Endothelial cell of umbilical vein (primary cell): ENCODE results near the gene PLCB4. TPM values are rescaled to one million over a fixed set of nuclear protein-coding genes. Genes with fewer than 3 reads are reported as not detected.

Source experiments
- BruUV-seq: library from RNA; stranded (reverse); fragments of 400-500 nt; replicated peaks from 2 replicates; lab custom pipeline; 2021; lab: Mats Ljungman, UMichigan
- CTCF ChIA-PET: fragments of 300-600, 350-600 bp; sonication (Branson Sonifier 250); formaldehyde crosslinking; loops from one replicate; lab custom pipeline; 2021; ENCODE audit warnings: antibody characterized with exemption, inconsistent platforms; lab: Charles Lee
- POLR2A ChIA-PET: fragments of 300-600, 350-600 bp; sonication (Branson Sonifier 250); formaldehyde crosslinking; loops from one replicate; lab custom pipeline; 2021; ENCODE audit warnings: antibody characterized with exemption, inconsistent platforms; lab: Charles Lee
- DNase-seq: peaks from one replicate; pipeline ENCODE4 v3.0.0-alpha.2; 2011; ENCODE audit warnings: low read depth, low spot score
- FAIRE-seq: peaks from 2 replicates; lab custom pipeline; 2011; peaks lifted over from hg19 to GRCh38; lab: Jason Lieb, UNC
- H2AFZ ChIP-seq: 2 replicates; pipeline ENCODE4 v1.6.0; 2012; ENCODE audit warnings: low read depth, low read length, control low read depth, inconsistent platforms
- H3K27ac ChIP-seq: 2 replicates; pipeline ENCODE4 v1.5.1; 2011; ENCODE audit warnings: low read depth, mild to moderate bottlenecking, control low read depth, low read length, moderate library complexity; ENCODE audit not compliant: insufficient read depth
- H3K27me3 ChIP-seq, 2 experiments: 2 replicates each; pipeline versions ENCODE4 v1.6.0 to v1.6.1; 2011; ENCODE audit warnings: low read length in 2 of 2, mixed read lengths in 1 of 2; ENCODE audit not compliant: control insufficient read depth in 2 of 2, insufficient read depth in 2 of 2
- H3K36me3 ChIP-seq, 2 experiments: 2 replicates in 1 of 2; 3 replicates in 1 of 2; pipeline ENCODE4 v1.5.1; 2011; ENCODE audit warnings: low read length in 2 of 2, mild to moderate bottlenecking in 1 of 2, moderate library complexity in 1 of 2; ENCODE audit not compliant: control insufficient read depth in 2 of 2, insufficient read depth in 2 of 2; ENCODE audit errors: extremely low read depth in 1 of 2
- H3K4me1 ChIP-seq: 3 replicates; pipeline ENCODE4 v1.5.1; 2011; ENCODE audit warnings: mild to moderate bottlenecking, low read length; ENCODE audit not compliant: control insufficient read depth, insufficient read depth; ENCODE audit errors: extremely low read depth
- H3K4me2 ChIP-seq: 2 replicates; pipeline ENCODE4 v1.6.1; 2011; ENCODE audit warnings: low read length, control low read depth, mixed read lengths; ENCODE audit not compliant: insufficient read depth
- H3K4me3 ChIP-seq, 3 experiments: fragments of 200-600 bp in 1 of 3; sonication (generic), shearing (Covaris generic) in 1 of 3; replicated peaks in 1 of 3; 2 replicates each; pipeline ENCODE4 v1.5.1; 2011 to 2016; ENCODE audit warnings: control low read depth in 3 of 3, low read length in 3 of 3, mild to moderate bottlenecking in 2 of 3, inconsistent platforms in 1 of 3, low read depth in 1 of 3, moderate library complexity in 1 of 3; ENCODE audit not compliant: insufficient read depth in 1 of 3
- H3K79me2 ChIP-seq: 2 replicates; pipeline ENCODE4 v1.6.0; 2012; ENCODE audit warnings: low read length, inconsistent platforms; ENCODE audit not compliant: control insufficient read depth, insufficient read depth
- H3K9ac ChIP-seq: replicated peaks from 2 replicates; pipeline ENCODE3; 2011; ENCODE audit warnings: low read length, control low read depth; ENCODE audit not compliant: insufficient read depth; ENCODE audit errors: extremely low read depth
- H3K9me1 ChIP-seq: replicated peaks from 3 replicates; pipeline ENCODE4 v1.6.0; 2011; ENCODE audit warnings: mild to moderate bottlenecking, low read length; ENCODE audit not compliant: control insufficient read depth, insufficient read depth; ENCODE audit errors: extremely low read depth
- H3K9me3 ChIP-seq: replicated peaks from 2 replicates; pipeline ENCODE4 v1.5.1; 2012; ENCODE audit warnings: low read length, inconsistent platforms; ENCODE audit not compliant: control insufficient read depth, insufficient read depth
- H4K20me1 ChIP-seq: replicated peaks from 2 replicates; pipeline ENCODE3; 2011; ENCODE audit warnings: mild to moderate bottlenecking, low read length; ENCODE audit not compliant: control insufficient read depth, insufficient read depth; ENCODE audit errors: extremely low read depth
- EZH2 ChIP-seq: IDR thresholded peaks from 2 replicates; pipeline ENCODE4 v1.6.1; 2012; ENCODE audit warnings: borderline replicate concordance, low read depth, mild to moderate bottlenecking, moderate library complexity, low read length, inconsistent platforms; ENCODE audit not compliant: severe bottlenecking
- FOS ChIP-seq: IDR thresholded peaks from 2 replicates; pipeline ENCODE4 v1.6.1; 2011; ENCODE audit warnings: mild to moderate bottlenecking, low read length, moderate library complexity, borderline replicate concordance; ENCODE audit not compliant: insufficient read depth
- GATA2 ChIP-seq: IDR thresholded peaks from 2 replicates; pipeline ENCODE4 v1.7.0; 2011; ENCODE audit warnings: low read depth, mild to moderate bottlenecking, moderate library complexity, mixed read lengths, low read length; ENCODE audit not compliant: insufficient read length, insufficient read depth
- JUN ChIP-seq: IDR thresholded peaks from 2 replicates; pipeline ENCODE4 v1.6.1; 2011; ENCODE audit warnings: borderline replicate concordance, low read depth; ENCODE audit not compliant: insufficient read length, insufficient read depth
- MYC ChIP-seq: IDR thresholded peaks from one replicate; pipeline ENCODE4 v1.6.1; 2011; ENCODE audit warnings: mild to moderate bottlenecking, low read depth, low read length
- POLR2A ChIP-seq: IDR thresholded peaks from 2 replicates; pipeline ENCODE4 v1.6.1; 2012; ENCODE audit warnings: low read depth, mild to moderate bottlenecking, control low read depth, low read length
- POLR2AphosphoS5 ChIP-seq: IDR thresholded peaks from 2 replicates; pipeline ENCODE4 v1.6.1; 2012; ENCODE audit warnings: low read depth, mild to moderate bottlenecking, control low read depth, low read length, moderate library complexity; ENCODE audit not compliant: insufficient read depth
- dilution Hi-C: fragments of 300-500 bp; cut with MboI; formaldehyde crosslinking; loops from one replicate; pipeline ENCODE4 v1.15.0; 2019; ENCODE audit warnings: low sequenced_read_pairs; ENCODE audit not compliant: extremely low pct_ligation_motif_present
- intact Hi-C: fragments of 100-400 bp; cut with micrococcal nuclease; formaldehyde crosslinking; loops from one replicate; pipeline ENCODE4 v1.10.0; 2022
- polyA plus RNA-seq, 4 experiments: library from polyadenylated mRNA; depleted of rRNA in 3 of 4; stranded (reverse) in 3 of 4; unstranded in 1 of 4; fragments of >200 nt; gene quantifications; 2 replicates each; pipeline versions ENCODE4 v1.2.1 to v1.2.3, GENCODE V29; 2011 to 2012; ENCODE audit warnings: missing spikeins in 1 of 4
- total RNA-seq: library from RNA; stranded (reverse); gene quantifications from 2 replicates; pipeline ENCODE4 v1.2.3, GENCODE V29; 2021
- TF ChIP-seq, protein P1 (sequence below), 2 donors: IDR thresholded peaks; 1 replicate in 1 of 2; 2 replicates in 1 of 2; pipeline ENCODE4 v1.5.1; 2011; ENCODE audit warnings: low read length in 2 of 2, mild to moderate bottlenecking in 2 of 2, moderate library complexity in 2 of 2, control low read depth in 1 of 2, inconsistent platforms in 1 of 2, low read depth in 1 of 2; ENCODE audit not compliant: insufficient read depth in 1 of 2; ENCODE audit errors: extremely low read depth in 1 of 2
- TF ChIP-seq, protein P2 (sequence below): IDR thresholded peaks from 2 replicates; pipeline ENCODE4 v1.6.1; 2011; ENCODE audit not compliant: insufficient read depth, insufficient read length

The PLCB4 gene
- total and polyA plus RNA-seq, 2 donors (not counting 3 experiments of a cell fraction or from before 2014, with no cell fraction given) = 0.37 to 1.7 TPM

DNA sequence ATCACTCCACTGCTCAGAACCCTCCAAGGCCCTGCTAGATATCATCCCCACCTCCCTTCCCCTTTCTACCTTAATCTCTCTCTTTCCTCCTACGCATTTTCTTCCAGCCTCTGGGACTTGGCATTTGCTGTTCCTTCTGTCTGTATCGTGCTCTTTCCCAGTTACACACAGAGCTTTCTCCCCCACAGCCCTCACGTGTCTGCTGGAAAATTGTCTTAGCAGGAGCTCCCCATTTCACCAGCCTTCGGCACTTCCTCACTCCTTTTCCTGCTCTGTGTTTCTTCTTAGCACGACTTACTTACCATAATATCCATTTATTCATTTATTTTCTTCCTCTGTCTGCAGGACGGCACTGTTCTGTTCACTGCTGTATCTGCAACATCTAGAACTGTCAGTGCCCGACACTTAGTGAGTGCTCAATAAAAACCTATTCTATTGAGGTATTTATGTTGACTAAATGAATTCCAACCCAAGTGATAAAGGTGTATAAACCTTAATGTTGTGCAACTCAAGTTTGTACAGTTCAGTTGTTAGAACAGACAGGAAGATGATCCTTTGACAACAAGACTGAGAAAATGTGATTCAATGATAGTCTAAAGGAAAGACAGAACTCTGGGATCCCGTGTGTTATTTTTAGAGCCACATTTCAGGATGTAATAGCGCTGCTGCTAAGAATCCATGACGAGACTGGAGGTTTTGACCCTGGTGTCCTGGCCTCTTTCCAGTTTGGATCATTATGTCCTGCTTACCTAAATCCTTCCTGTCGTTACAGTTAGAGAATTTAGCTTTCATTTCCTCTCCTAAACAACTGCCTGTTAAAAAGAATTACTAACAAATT, 275.4 kb downstream of the PLCB4 start:
- H3K27me3 ChIP-seq = no peaks in the 10 kb centered on the region
- ChIA-PET POLR2A (no interaction called here), CTCF (interaction anchor here (1.0 to 3.3 kb wide), 6 partner anchors 16 to 585 kb away, joined by 3 to 20 read pairs (median 4); no protein-coding TSS in a partner anchor)
- no TSS peak for BruUV-seq
- peak overlapping the region; percentile 9 for H2AFZ ChIP-seq
- no peak overlapping the region for H3K27ac ChIP-seq
- DNase-seq (peak; percentile 64), FAIRE-seq (no peak)
- H3K9ac ChIP-seq = no peak overlapping the region
- no peaks in the 10 kb centered on the region for H4K20me1 ChIP-seq
- H3K36me3 ChIP-seq = no peaks in the 10 kb centered on the region
- no peak overlapping the region for H3K4me3 ChIP-seq
- H3K9me1 ChIP-seq = no peaks in the 10 kb centered on the region
- TF ChIP-seq JUN = peak; percentile 8
- TF ChIP-seq, protein P1, sequence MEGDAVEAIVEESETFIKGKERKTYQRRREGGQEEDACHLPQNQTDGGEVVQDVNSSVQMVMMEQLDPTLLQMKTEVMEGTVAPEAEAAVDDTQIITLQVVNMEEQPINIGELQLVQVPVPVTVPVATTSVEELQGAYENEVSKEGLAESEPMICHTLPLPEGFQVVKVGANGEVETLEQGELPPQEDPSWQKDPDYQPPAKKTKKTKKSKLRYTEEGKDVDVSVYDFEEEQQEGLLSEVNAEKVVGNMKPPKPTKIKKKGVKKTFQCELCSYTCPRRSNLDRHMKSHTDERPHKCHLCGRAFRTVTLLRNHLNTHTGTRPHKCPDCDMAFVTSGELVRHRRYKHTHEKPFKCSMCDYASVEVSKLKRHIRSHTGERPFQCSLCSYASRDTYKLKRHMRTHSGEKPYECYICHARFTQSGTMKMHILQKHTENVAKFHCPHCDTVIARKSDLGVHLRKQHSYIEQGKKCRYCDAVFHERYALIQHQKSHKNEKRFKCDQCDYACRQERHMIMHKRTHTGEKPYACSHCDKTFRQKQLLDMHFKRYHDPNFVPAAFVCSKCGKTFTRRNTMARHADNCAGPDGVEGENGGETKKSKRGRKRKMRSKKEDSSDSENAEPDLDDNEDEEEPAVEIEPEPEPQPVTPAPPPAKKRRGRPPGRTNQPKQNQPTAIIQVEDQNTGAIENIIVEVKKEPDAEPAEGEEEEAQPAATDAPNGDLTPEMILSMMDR (IDR thresholded peaks at IDR 0.05; ENCODE audit: extremely low read depth in 1 of 2, insufficient read depth in 1 of 2, low read depth in 1 of 2, low read length in 2 of 2) = no peak
- H3K79me2 ChIP-seq = no peaks in the 10 kb centered on the region
- no peak overlapping the region for H3K4me2 ChIP-seq
- no peaks in the 10 kb centered on the region for H3K9me3 ChIP-seq
- H3K4me1 ChIP-seq = peaks cover 19% of the 10 kb centered on the region
- dilution Hi-C loops = no loop called here
- intact Hi-C loops = loop anchor here (2.0 kb wide), 1 partner anchor 20 kb away; no protein-coding TSS in a partner anchor

DNA sequence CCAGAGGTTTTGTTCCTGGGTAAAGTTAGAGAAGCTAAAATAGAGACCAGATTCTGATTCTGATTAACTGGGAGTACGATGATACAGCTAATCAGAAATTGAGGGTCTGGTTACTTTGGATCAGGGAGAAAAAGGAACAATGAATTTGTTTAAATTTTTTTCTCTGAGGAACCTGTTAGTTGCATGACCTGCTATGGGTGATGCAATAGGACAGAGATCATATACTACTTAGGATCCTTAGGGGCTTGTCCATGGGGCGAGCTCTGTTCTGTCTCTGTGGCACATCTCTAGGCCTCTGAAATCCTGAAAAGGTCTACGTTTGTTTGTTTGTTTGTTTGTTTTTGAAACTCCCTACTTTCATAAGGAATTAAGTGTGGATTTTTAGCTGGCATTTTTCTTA, 279.4 kb downstream of the PLCB4 start:
- TF ChIP-seq, protein P2, sequence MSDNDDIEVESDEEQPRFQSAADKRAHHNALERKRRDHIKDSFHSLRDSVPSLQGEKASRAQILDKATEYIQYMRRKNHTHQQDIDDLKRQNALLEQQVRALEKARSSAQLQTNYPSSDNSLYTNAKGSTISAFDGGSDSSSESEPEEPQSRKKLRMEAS = no peak
- no peak for TF ChIP-seq EZH2
- no peak for TF ChIP-seq FOS
- TF ChIP-seq, protein P1 (IDR thresholded peaks at IDR 0.05; ENCODE audit: extremely low read depth in 1 of 2, insufficient read depth in 1 of 2, low read depth in 1 of 2, low read length in 2 of 2) = no peak
- no peak for TF ChIP-seq POLR2A
- no peak for TF ChIP-seq POLR2AphosphoS5
- TF ChIP-seq GATA2 = no peak
- TF ChIP-seq JUN = no peak
- no peak for TF ChIP-seq MYC
- H2AFZ ChIP-seq = no peak overlapping the region
- no peak overlapping the region for H3K4me3 ChIP-seq
- H3K9ac ChIP-seq = no peak overlapping the region
- no peaks in the 10 kb centered on the region for H3K27me3 ChIP-seq
- H3K36me3 ChIP-seq = no peaks in the 10 kb centered on the region
- intact Hi-C loops = no loop called here
- no peak for FAIRE-seq
- POLR2A ChIA-PET = no interaction called here
- no peaks in the 10 kb centered on the region for H3K9me3 ChIP-seq
- H3K79me2 ChIP-seq = no peaks in the 10 kb centered on the region
- no peak overlapping the region for H3K27ac ChIP-seq
- no peak for DNase-seq
- no peaks in the 10 kb centered on the region for H3K9me1 ChIP-seq
- H3K4me2 ChIP-seq = no peak overlapping the region
- CTCF ChIA-PET = interaction anchor here (1.0 to 1.3 kb wide), 3 partner anchors 19 to 495 kb away, joined by 3 to 4 read pairs (median 3); no protein-coding TSS in a partner anchor
- H3K4me1 ChIP-seq = peaks cover 19% of the 10 kb centered on the region
- no peaks in the 10 kb centered on the region for H4K20me1 ChIP-seq
- dilution Hi-C loops = no loop called here
- no TSS peak for BruUV-seq
